HG03066 (cell line): ENCODE data around the gene IQCM.

ENCODE experiments used
- ATAC-seq: cut with Tn5 transposase; IDR thresholded peaks from one replicate; pipeline ENCODE4 v1.9.1; 2021; ENCODE audit warnings: low read depth; ENCODE audit not compliant: unreplicated experiment

IQCM gene

GRCh38 chr4:149328161-149328560, 487.5 kb downstream of the IQCM start:
- ATAC-seq, result no peak

- no peak for ATAC-seq
These were observed 493.4 kb downstream of the IQCM start for GRCh38 chr4:149322203-149322602.

GRCh38 chr4:149321438-149321837, 494.2 kb downstream of the IQCM start:
- ATAC-seq, result no peak

GRCh38 chr4:149311076-149311475, 504.6 kb downstream of the IQCM start:
- ATAC-seq, result no peak

- ATAC-seq, result no peak
These were observed 509.1 kb downstream of the IQCM start for GRCh38 chr4:149306537-149306936.
